Esophagus muscularis mucosa (tissue), 4 donors: ENCODE measurements around the gene ADGRA1. TPM values are rescaled to one million over a fixed set of nuclear protein-coding genes. Genes with fewer than 3 reads are reported as not detected.
A peak's percentile ranks its signal among the peaks of the same experiment; 100 is the strongest.

Experiments used
- DNase-seq: peaks from one replicate; pipeline ENCODE4 v3.0.0-alpha.2; 2017; ENCODE audit errors: extremely low spot score
- H3K27ac ChIP-seq, 4 donors: fragments of 200-600 bp; sonication (generic); replicated peaks in 1 of 4; 1 replicate in 3 of 4; 2 replicates in 1 of 4; pipeline ENCODE4 v1.5.1; 2016 to 2019; ENCODE audit warnings: mild to moderate bottlenecking in 1 of 4
- H3K27me3 ChIP-seq, 4 donors: fragments of 200-600 bp; sonication (generic); one replicate each; pipeline versions ENCODE4 v1.5.1 to v1.6.0; 2016 to 2019
- H3K36me3 ChIP-seq, 4 donors: fragments of 200-600 bp; sonication (generic); one replicate each; pipeline ENCODE4 v1.5.1; 2016 to 2019
- H3K4me1 ChIP-seq, 4 donors: fragments of 200-600 bp; sonication (generic); one replicate each; pipeline ENCODE4 v1.5.1; 2016 to 2019
- H3K4me3 ChIP-seq, 4 donors: fragments of 200-600 bp; sonication (generic); 1 replicate in 2 of 4; 2 replicates in 2 of 4; pipeline ENCODE4 v1.5.1; 2016 to 2019; ENCODE audit warnings: mild to moderate bottlenecking in 4 of 4, moderate library complexity in 1 of 4
- H3K9me3 ChIP-seq, 4 donors: fragments of 200-600 bp; sonication (generic); 1 replicate in 3 of 4; 2 replicates in 1 of 4; pipeline ENCODE4 v1.5.1; 2016 to 2019
- CTCF ChIP-seq, 3 experiments: fragments of 200-600 bp in 2 of 3; fragments of 450-650 bp in 1 of 3; sonication (generic) in 2 of 3; IDR thresholded peaks; one replicate each; pipeline ENCODE4 v1.5.1; 2017 to 2019; ENCODE audit warnings: antibody characterized with exemption in 3 of 3, mild to moderate bottlenecking in 2 of 3, moderate library complexity in 1 of 3
- EP300 ChIP-seq: sonication (generic); formaldehyde crosslinking; IDR thresholded peaks from one replicate; pipeline ENCODE4 v1.6.1; 2017; ENCODE audit warnings: antibody characterized with exemption
- POLR2A ChIP-seq: fragments of 450-650 bp; IDR thresholded peaks from one replicate; pipeline ENCODE4 v1.6.1; 2017; ENCODE audit warnings: antibody characterized with exemption, moderate library complexity, mild to moderate bottlenecking, low read depth
- POLR2AphosphoS5 ChIP-seq, 2 donors: sonication (generic); formaldehyde crosslinking; IDR thresholded peaks; one replicate each; pipeline ENCODE4 v1.6.1; 2017; ENCODE audit warnings: antibody characterized with exemption in 2 of 2
- WGBS: methylation state at CpG from one replicate; pipeline ENCODE4 v1.1.5; 2018; 5-methylcytosine and 5-hydroxymethylcytosine counted together
- intact Hi-C: fragments of 100-400 bp; cut with DNase I; formaldehyde crosslinking; loops from one replicate; pipeline ENCODE4 v1.15.1; 2023
- total RNA-seq, 4 donors: library from RNA; depleted of rRNA; stranded (reverse); fragments of >200 nt; gene quantifications; one replicate each; pipeline versions ENCODE4 v1.1.0 to v1.2.1, GENCODE V29; 2016

Gene ADGRA1
- total RNA-seq, 4 donors from 2014 or later, result under 0.01 to 0.06 TPM; not detected in 2

DNA sequence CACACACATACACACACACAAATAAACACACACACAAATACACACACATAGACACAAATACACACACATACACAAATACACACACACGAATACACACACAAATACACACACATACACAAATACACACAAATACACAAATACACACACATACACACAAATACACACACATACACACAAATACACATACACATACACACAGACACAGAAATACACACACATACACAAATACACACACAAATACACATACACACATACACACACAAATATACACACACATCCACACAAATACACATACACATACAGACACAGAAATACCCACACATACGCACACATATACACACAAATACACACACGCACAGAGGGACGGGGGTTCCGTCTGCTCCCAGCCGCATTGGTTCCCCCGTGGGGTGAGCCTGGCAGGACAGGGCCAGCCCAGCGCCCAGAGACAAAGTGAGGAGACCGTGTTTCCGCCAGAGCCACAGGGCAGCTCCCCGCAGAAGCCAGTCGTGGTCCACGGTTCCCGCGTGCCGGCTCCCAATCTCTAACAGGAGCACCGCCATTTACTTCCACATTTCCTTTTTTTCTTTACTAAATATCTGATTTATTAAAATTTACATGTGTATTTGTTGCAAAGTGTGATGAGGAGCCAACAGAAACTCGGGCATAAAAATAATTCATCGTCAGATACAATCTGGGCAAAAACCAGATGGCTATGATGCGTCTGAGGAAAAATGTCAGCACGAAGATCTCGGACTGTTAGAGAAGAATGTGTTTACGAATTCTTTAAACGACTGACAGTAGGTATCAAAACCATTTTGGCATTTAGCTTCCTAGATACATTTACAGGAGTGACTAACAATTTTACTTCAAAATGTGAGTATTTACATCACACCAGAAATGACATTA lies 69.2 kb downstream of the ADGRA1 start:
- WGBS, result 65% methylated on average over 24 of the region's 24 CpGs
- no peak for TF ChIP-seq CTCF (IDR thresholded peaks at IDR 0.05)
- no peak for TF ChIP-seq POLR2A
- no peak for TF ChIP-seq POLR2AphosphoS5 (IDR thresholded peaks at IDR 0.05)
- TF ChIP-seq EP300, result no peak
- H3K36me3 ChIP-seq, result no peaks in the 10 kb centered on the region
- peaks cover 0 to 36% (median 5%) of the 10 kb centered on the region in 4 donors for H3K27me3 ChIP-seq
- no peak overlapping the region for H3K4me3 ChIP-seq
- no peak for DNase-seq
- H3K27ac ChIP-seq, result no peak overlapping the region
- no peaks in the 10 kb centered on the region for H3K9me3 ChIP-seq
- intact Hi-C loops, result no loop called here
- peaks cover 11 to 32% (median 22%) of the 10 kb centered on the region in 4 donors for H3K4me1 ChIP-seq

DNA sequence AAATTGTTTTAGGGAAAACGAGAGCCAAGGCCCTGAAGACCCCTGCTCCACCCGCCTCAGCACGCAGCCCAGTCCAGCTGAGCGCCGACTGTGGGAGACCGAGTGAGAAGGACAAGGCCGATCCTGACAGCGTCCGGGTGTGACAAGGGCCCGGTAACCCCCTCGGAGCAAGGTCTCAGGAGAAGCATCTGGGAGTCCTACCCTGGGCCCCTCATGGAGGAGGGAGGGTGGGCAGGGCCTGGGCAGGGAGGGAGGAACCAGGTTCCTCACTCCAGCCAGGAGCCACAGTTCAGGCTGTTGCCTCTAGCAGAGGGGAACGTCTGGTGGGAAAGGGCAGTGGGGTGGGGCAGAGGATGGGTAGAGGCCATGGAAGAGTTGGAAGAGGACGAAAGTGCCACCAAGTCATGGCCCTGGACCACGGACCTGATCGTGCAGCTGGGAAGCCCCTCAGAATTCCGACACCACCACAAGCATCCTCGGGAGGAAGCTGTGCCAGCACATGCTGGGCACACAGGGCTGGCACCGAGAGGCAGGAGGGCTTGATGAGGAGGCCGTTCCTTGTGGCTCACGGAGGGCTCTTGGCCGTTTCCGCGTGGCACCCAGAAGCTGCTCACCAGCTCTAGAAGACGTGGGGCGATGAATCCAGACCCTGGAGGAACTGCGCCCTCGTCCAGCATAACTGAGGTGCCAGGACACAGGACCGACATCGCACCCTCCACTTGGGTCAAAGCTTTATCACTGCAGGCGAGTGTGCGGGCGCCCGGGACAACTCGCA lies 70.1 kb downstream of the ADGRA1 start:
- Histone ChIP-seq H3K27ac (no peak overlapping the region), H3K4me3 (no peak overlapping the region), H3K27me3 (peaks cover 0 to 46% (median 6%) of the 10 kb centered on the region in 4 donors), H3K36me3 (no peaks in the 10 kb centered on the region), H3K4me1 (peaks cover 11 to 35% (median 22%) of the 10 kb centered on the region in 4 donors), H3K9me3 (no peaks in the 10 kb centered on the region)
- 74% methylated on average over 31 of the region's 34 CpGs for WGBS
- intact Hi-C loops, result no loop called here
- TF ChIP-seq EP300 (no peak), POLR2AphosphoS5 (IDR thresholded peaks at IDR 0.05) (no peak), CTCF (IDR thresholded peaks at IDR 0.05) (no peak), POLR2A (no peak)
- DNase-seq, result no peak

DNA sequence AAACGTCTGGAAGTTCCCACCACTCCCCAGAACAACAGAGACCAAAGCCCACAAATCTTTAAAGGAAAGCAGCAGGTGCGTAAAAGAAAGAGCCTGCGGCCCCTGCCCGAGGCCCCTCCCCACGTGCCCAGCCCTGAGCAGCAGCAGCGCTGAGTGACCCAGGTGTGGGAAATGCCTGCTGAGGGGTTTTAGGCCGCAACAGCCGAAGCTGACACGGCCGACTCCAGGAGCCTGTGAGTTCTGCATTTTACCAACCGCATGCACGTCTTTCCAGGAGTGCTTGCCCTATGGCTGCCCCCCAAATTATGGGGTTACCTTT lies 70.7 kb downstream of the ADGRA1 start:
- Histone ChIP-seq H3K27ac (no peak overlapping the region), H3K4me1 (peaks cover 11 to 35% (median 22%) of the 10 kb centered on the region in 4 donors), H3K4me3 (no peak overlapping the region), H3K27me3 (peaks cover 0 to 51% (median 6%) of the 10 kb centered on the region in 4 donors), H3K36me3 (no peaks in the 10 kb centered on the region), H3K9me3 (no peaks in the 10 kb centered on the region)
- 74% methylated on average over 12 of the region's 12 CpGs for WGBS
- no peak for DNase-seq
- intact Hi-C loops, result no loop called here
- no peak for TF ChIP-seq CTCF (IDR thresholded peaks at IDR 0.05)
- TF ChIP-seq POLR2A, result no peak
- TF ChIP-seq EP300, result no peak
- TF ChIP-seq POLR2AphosphoS5 (IDR thresholded peaks at IDR 0.05), result no peak

- intact Hi-C loops, result no loop called here
- Histone ChIP-seq H3K4me3 (peak overlapping the region in 1 of 4 donors; percentile 57), H3K36me3 (no peaks in the 10 kb centered on the region), H3K27me3 (peaks cover 0 to 57% (median 6%) of the 10 kb centered on the region in 4 donors), H3K9me3 (no peaks in the 10 kb centered on the region), H3K27ac (no peak overlapping the region), H3K4me1 (peaks cover 11 to 35% (median 22%) of the 10 kb centered on the region in 4 donors)
- no peak for DNase-seq
- WGBS, result 53% methylated on average over 20 of the region's 23 CpGs
- TF ChIP-seq POLR2A (no peak), POLR2AphosphoS5 (IDR thresholded peaks at IDR 0.05) (no peak), EP300 (no peak), CTCF (IDR thresholded peaks at IDR 0.05) (no peak)
Observed at GRCh38 chr10:133158756-133159610, 71.3 kb downstream of the ADGRA1 start.
